NCI-H774 (cell line): Measurements from ENCODE around the gene DSCAML1.
"Not testable (repeated sequence)": the region's sequence is repeated elsewhere in the genome, so short reads cannot be mapped to it uniquely, and the experiment has no call there.

ENCODE experiments used
- DNase-seq: peaks from one replicate; lab custom pipeline; 2025; lab: John Stamatoyannopoulos, UW

DSCAML1 gene

DNA sequence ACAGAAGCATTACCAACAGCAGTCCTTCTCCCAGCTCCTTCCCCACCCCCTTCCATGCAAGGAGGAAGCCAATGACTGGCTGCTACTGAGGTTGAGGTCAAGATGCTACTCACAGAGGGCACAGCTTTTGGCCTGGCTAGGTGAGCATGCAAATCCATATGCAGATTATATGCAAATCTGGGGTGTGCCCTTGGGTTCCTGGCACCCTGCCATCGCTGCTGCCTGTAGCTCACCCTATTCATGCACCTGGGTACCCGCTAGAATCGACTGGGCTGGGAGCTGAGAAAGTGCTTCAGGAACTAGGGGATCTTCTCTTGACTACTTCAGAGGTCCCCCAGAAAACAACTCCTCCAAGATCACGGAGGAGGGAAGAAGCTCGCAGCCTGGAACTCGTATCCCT, 4.0 kb downstream of the DSCAML1 start:
- DNase-seq = no peak

DNA sequence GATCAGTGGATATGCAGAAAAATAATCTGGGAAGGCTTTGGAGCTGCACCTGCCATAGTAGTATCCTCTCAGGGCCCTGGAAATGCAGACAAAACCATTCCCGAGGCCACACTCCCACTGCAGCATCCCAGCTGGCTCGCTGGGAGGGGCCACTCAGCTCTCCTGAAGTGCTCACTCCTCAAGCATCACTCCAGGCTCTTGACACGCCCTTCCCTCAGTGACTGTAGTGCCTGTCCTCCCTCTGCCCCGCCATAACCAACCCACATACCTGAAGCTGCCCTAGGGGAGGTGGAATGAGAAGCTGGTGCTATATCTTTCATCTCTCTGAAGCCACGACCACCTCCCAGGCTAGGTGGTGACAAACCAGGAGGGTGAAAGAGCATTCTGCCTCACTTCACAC, 4.8 kb downstream of the DSCAML1 start:
- no peak for DNase-seq

DNA sequence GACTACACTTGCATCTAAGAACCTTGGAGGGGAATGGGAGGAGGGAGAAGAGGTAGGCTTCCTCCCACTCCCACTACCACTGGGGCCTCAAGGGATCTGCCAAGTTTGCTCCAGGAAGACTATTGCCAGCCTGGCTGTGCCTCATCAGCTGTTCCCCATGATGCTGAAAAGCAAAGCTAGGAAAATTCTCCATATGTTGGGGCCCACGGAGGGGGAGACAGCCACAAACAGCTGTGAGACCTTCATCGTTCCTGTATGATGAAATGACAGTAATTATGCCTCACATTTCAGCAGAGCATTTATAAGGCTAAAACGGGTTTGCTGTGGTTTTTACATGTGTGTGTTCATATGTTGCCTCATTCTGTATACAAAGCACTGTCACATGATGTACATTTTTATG, 6.7 kb downstream of the DSCAML1 start:
- no peak for DNase-seq

DNA sequence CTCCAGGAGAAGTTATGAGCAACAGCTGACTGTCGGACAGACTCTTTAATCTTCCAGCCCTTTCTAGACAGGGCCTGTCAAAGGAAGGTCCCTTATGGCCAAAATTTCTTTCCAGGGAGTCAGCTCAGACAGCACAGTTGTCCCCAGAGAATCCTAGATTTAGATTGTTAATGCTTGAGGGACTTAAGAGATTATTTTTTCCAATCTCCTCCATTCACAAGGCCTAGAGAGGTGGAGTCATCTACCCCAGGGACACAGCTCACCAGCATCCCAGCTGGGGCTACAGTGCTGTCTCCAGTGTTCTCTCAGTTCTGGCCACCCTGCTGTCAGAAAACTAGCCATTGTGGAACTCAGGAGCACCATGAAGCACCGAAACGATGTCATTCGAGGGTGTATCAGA, 7.8 kb downstream of the DSCAML1 start:
- DNase-seq = no peak

DNA sequence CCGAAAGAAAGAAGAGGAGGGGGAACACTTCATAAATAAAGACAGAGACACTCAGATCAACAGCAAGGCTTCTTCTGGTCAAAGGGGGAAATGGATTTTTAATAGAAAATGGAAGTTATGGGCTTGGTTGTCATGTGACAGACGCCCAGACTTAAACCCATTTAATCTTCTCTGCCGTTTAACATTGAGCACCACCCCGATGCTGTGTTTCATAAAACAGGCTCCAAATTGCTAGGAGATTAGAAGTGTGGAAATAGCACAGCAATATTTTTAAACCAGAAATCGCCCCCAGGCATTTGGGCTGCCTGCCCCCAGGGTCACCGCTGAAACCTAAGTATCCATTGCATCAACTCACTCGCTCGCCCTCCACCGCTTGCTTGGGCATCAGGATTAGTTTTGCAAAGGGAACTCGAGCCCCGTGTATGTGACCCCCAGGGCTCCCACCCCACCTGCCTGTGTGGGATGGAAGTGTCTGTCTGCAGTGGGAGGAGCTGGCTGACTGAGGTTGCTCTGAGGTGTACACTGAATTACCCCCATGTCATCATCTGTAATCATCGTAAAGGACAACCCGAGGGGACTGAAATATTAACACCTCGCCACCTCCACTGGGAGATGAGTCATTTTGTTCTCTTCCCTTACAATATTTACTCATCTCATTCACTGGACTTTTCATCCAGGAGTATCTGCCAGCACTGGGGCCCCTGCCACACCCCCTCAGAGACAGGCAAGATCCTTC, 10.7 kb downstream of the DSCAML1 start:
- no peak for DNase-seq

DNA sequence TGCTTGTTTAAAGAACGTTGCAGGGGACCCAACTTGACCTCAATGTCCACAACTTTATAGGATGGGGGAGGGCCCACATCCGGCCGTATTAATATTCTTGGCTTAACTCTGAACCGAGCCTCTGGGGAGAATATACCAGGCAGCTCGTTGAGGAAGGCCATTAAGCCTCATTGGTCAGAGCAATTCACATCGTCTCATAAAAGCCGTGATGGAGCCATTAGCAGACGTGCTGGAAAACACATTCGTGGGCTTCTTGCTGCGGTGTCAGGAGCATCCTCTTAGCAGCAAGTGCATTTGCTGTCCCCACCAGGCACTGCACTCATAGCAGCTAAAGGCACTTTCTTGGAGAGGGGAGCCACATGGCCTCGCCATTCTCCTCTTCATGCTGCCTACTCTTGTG, 14.9 kb downstream of the DSCAML1 start:
- no peak for DNase-seq

DNA sequence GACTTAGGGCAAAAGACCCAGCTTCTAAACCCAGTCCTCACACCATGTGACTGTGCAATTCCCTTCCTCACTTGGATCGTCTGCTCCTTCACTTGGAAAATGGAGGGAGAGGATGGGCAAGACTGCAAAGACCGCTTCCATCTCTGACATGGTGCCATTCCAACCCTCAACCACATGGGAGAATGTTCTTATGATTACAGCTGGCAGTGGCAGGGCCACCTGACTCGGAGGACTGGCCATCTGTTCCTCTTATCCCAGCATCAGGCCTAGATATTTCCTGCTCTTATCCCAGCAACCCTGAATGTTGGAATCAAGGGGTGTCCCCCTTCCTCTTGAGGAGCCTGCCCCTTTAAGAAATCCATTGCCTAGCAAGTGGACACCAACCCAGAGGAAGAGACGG, 15.4 kb downstream of the DSCAML1 start:
- DNase-seq = no peak

DNA sequence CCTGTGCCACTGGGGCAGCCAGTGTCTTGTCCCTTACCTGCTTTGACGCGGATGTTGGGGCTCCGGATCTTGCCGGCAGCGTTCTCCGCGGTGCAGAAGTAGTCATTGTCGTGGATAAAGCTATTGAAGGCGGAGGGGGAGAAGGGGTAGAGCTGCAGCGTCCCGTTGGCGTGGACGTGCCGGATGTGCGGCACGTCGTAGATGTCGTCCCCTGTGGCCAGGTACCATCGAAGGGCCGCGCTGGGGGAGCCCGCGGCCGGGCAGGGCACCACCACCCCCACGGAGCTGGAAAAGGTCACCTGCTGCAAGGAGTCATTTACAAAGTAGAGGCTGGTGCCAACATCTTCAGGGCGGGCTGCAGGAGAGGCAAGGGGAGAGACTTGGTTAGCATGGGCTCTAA, 16.6 kb downstream of the DSCAML1 start:
- DNase-seq = no peak

DNA sequence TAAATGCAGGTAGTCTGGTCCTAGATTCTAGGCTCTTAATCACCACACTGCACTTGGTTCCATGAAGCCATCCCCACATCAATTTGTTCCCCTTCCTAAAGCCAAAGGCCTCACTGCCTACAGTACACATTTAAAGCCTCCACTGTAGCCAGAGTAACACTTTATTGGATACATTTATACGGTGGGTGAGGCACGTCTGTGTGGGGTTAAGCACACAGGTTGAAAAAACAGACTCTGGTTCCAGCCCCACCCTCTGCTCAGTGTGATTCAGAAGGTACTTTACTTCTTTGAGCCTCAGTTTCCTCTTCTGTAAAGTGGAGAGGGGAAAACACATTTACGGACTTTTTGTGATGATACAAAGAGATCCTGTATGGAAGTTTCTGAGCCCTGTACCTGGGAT, 22.5 kb downstream of the DSCAML1 start:
- DNase-seq = no peak

DNA sequence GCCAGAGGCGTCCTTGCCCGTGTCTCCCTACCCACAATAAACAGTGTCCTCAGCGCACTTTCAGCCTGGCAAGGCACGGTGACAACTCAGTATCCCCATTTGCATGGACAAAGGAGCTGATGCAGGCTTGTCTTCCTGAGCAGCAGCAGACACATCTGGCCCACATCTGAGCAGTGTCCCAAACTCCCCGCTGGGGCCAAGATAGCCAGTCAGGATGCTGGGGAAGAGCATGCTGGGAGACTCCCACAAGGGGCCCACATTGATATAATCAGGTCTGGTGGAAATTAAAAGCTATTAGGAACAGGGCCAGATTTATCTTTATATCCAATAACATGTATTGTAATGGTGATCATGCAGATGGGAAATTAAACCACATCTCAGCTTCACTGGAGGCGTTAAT, 24.7 kb downstream of the DSCAML1 start:
- DNase-seq = no peak

DNA sequence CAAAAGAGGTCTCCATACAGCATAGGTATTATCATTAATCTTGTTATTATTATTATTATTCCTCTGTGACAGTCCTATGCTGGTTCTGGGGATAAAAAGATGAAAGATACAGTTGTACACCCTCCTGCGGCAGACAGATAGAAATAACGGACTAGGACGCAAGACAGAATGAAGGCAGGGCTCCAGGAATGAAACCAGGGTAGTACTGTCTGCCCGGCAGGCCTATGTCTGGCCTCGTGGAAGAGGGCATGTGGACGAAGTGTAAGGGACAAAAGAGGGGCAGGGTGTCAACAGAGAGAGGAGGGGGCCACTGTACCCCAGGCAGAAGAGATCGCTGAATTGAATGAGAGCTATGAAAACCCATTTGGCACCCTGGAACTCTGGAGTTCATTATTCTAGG, 25.2 kb downstream of the DSCAML1 start:
- DNase-seq = no peak

DNA sequence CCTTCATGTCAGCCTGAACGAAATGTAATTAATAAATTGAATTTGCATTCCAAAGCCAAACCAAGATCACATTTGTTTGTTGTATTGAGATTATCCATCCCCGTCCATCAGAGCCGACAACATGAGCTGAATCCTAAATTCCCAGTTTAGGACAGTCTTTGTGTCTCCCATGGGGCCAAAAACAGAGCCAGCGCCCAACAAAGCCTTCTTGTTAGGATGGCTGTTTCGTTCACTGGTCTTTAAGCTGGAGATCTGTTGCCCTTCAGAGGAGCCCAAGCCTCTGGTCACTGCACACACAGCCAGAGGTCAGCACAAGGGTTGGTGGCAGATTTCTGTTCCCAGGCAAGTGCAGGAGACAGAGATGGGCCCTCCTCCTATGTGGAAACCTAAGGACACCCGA, 25.8 kb downstream of the DSCAML1 start:
- DNase-seq = no peak

DNA sequence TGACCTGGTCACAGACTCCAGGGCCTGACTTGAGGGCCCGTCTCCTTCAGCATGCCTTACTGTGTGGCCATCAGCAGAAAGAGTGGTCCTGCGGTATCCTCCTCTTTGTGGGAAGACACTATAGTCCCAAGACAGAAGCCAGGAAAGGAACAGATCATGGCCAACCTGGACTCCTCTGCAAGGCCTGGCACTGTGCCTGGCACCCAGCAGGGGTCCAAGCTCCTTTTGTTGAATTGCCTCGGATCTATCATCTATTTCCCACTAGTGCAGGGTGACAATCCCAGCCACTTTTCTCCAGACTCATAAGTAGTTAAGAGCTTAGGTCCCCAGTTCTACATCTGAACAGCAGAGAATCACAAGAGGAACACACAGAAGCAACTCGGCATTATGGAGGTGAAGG, 27.0 kb downstream of the DSCAML1 start:
- no peak for DNase-seq

DNA sequence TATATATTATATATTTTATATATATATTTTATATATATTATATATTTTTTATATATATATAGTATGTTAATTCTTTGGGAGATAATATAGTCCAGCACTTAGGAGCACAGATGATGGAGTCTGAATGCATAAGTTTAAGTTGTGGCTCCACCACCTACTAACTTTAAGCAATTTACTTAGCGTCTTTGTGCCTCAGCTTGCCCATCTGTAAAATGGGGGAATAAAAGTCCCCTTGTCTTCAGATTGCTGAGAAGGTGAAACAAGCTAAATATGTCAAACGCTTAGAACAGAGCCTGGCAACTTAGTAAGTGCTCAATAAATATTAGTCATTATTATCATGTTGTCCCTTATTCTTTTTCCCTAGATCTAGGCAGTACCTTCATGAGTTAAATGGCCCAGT, 27.5 kb downstream of the DSCAML1 start:
- DNase-seq = no peak

DNA sequence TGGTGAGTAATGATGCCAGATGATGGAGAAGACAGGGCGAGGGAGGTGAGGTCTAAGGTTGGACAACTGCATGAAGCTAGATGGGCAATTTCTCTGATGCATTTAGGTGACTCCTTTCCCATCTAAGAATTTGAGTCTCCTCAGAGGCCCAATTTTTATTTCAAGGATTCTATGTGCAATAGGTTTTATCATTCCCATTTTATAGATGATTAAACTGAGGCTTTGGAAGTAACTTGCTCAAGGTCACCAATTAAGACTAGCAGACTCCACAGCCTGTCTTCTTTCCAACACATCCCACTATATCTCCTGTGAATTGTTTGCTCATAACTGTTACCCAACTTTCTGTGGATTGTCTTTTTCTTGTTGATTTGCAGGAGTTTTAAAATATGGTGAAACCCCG, 28.5 kb downstream of the DSCAML1 start:
- DNase-seq = no peak

DNA sequence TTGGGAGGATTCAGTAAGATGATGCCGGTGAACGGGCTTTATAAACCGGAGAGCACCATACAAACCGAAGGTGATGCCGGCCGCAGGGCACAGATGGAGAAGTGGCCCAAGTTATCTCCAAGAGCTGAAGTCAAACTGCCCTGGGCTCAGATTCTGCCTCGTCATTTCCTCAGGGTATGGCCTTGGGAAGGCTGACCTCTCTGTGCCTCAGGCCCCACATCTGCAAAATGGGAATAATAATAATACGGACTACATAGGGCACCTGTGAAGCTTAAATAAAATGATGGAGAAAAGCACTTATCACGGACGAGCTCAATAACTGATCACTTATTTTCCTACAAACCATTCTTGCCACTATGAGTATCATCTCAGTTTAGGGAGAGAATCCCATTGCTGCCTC, 29.9 kb downstream of the DSCAML1 start:
- no peak for DNase-seq

DNA sequence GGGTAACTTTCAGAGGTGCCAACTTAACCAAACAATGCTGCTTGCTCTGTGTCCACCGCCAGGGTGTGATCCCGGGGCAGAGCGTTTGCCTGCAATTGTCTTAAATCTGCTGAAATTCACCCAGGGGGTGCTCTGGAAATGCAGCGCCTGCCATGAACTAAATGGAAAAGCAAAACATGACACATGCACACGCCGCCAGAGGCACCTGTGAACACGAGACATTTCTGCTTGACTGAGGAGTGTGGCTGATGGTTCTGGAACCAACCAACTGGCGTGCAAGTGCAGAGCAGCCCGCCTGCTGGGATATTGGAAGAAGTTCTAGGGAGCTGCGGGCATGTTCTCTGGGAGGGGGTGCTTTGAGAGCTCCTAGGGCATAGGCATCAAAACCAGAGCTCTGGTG, 30.4 kb downstream of the DSCAML1 start:
- no peak for DNase-seq

DNA sequence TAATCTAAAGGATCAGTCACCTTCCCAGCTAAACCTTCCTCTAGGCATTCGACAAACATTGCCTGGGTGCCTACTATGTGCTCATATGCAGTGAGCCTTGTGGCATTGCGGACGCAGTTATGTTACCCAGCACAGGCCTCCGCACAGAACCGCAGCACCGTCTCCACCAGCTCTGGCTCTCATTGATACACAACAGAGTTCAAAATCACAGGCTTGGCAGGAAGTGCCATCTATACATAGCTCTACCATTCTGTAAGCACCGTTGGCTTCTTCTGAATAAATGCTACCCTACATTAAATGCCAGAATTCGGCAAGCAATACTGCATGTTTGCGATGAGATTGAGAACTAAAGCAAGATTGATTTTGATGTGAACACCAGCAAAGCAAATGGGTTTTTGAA, 31.0 kb downstream of the DSCAML1 start:
- no peak for DNase-seq

DNA sequence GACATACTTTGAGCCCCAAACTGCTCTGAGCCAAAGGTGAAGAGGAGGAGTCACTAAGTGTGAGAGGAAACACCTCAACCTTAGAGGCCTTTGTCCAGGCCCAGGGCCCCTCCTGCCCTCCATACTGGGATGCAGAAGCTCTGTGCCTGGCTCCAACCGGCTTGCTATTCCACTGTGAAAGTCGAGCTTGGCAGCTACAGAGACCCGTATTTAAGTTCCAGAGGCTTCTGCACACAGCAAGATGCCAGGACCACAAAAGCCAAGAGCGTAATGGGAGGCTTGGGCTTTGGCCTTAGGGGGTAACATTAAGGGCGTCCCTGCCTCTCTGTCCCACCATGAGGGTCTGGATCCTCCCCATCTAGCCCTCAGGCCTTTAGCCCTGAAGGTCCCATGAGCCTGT, 31.9 kb downstream of the DSCAML1 start:
- no peak for DNase-seq

DNA sequence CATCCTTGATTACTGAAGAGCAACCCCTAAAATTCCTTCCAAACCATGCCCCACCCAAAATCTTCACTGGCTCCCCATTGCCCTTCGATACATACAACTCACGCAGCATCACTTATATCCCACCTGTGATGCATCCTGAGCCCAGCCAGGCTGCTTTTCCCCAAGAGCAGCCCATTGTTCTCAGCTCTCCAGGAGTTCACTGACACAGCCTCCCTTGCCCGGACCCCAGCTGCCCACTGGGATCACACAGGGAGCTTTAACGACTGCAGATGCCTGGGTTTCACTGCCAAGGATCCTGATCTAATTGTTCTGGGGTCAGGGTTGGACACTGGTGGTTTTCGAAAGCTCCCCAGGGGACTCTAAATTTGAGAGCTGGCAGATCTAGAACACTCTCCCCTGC, 33.6 kb downstream of the DSCAML1 start:
- not testable (repeated sequence) for DNase-seq

DNA sequence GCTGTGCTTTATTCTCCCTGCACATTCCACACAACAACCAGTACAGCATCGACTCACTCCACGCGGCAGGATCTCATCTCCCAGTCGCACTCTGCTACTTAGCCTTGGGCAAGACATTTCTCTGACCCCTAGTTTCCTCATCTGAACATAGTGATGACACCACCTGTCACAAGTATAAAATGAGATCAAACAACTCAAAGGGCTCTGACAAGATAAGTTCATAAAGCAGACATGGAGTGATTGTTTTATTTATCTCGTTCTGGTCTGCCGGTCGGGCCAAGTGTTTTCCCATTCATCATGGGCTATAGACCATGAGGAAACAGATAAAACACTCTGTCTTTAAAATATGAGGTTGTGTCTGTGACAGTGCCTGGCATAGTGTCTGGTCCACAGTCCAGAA, 35.0 kb downstream of the DSCAML1 start:
- no peak for DNase-seq

DNA sequence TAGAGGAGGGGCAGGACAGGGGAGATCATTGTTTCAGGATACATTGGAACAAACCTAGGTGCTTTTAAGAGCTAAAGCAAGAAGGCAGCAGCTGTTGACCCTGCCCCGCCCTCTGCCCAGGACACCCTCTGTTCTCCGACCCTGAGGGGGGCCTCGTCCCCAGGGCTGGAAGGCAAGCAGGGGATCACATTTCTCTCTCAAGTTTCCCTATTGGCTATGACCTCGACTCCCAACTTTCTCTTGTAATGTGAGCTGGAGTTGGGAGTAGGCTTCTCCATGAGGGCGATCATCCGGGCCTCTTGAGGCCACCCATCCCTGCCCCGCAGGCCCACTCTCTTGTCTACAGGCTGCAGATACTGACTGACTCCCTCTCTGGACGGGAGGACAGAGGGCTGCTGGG, 37.7 kb downstream of the DSCAML1 start:
- no peak for DNase-seq

DNA sequence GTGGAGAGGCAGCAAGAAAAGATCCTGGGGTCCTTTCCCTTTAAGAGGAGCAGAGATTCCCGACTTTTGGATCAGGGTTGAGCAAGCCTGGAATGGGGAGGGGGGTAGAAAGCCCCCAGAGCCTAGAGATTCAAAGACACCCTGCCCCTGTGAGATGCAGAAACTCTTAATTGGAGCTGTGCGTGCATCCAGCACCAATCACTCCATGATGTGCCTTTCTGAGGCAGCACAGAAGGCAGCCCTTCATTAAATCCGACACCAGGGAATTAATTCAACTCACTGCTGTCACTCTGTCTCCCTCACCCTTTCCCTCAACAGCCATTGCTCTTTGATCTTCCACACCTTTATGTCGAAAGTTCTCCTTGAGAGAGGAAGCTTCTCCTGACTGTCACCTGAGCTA, 43.0 kb downstream of the DSCAML1 start:
- DNase-seq = no peak

DNA sequence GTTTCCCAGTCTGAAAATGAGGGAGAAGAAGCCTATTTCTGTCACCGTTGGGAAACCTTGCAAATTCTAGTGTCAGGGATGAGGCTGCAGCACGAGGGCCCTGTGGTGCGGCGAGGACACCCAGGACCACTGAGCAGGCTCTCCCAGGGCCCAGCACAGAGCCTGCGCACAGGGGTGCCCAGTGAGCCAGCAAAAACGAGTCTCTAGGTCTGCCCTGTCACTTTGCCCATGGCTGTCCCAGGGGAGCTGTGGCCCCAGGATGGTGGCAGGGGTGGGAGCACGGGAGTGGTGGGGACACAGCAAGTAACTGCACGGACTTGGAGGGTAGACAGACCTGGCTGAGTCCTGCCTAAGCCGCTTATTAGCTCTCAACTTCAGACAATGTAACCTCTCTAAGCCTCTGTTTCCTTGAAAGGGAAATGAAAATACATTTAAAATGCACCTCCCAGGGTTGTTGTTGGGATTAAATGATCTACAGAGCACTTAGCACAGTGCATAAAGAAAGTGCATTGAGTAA, 44.2 kb downstream of the DSCAML1 start:
- DNase-seq = no peak
